ENCODE data around the gene ZNF648.
A peak's percentile ranks its signal among the peaks of the same experiment; 100 is the strongest.

- TF ChIP-seq CTCF (IDR thresholded peaks at IDR 0.05; ENCODE audit: borderline replicate concordance, extremely low read depth, low read length, poor library complexity, severe bottlenecking): peak; percentile 87
- no peak for TF ChIP-seq EZH2 (IDR thresholded peaks at IDR 0.05; ENCODE audit: borderline replicate concordance, low read depth, low read length, severe bottlenecking)
Measured at GRCh38 chr1:182054698-182055326, 6.7 kb downstream of the ZNF648 start.
